NCI-H2227 (cell line): ENCODE data around the gene PLEK2.

ENCODE experiments used
- DNase-seq: peaks from one replicate; lab custom pipeline; 2025; ENCODE audit not compliant: unreplicated experiment; lab: John Stamatoyannopoulos, UW

PLEK2 gene

GRCh38 chr14:67405771-67406170, 6.2 kb downstream of the PLEK2 start:
- DNase-seq: no peak

GRCh38 chr14:67400434-67400833, 11.5 kb downstream of the PLEK2 start:
- no peak for DNase-seq

- no peak for DNase-seq
These were observed 14.4 kb downstream of the PLEK2 start for GRCh38 chr14:67397536-67397935.

GRCh38 chr14:67396381-67396970, 15.5 kb downstream of the PLEK2 start:
- no peak for DNase-seq

- DNase-seq: no peak
These were observed 16.1 kb downstream of the PLEK2 start for GRCh38 chr14:67395876-67396189.

GRCh38 chr14:67395086-67395875, 16.7 kb downstream of the PLEK2 start:
- DNase-seq: no peak

- DNase-seq: no peak
These were observed 18.3 kb downstream of the PLEK2 start for GRCh38 chr14:67393689-67394088.

- DNase-seq: no peak
These were observed 19.2 kb downstream of the PLEK2 start for GRCh38 chr14:67392800-67393199.

- no peak for DNase-seq
These were observed 19.8 kb downstream of the PLEK2 start for GRCh38 chr14:67392123-67392522.

GRCh38 chr14:67391268-67391667, 20.7 kb downstream of the PLEK2 start:
- DNase-seq: no peak

GRCh38 chr14:67389811-67390534, 22.0 kb downstream of the PLEK2 start:
- no peak for DNase-seq

- no peak for DNase-seq
These were observed 22.7 kb downstream of the PLEK2 start for GRCh38 chr14:67389275-67389674.

GRCh38 chr14:67387195-67387594, 24.8 kb downstream of the PLEK2 start:
- no peak for DNase-seq

GRCh38 chr14:67385618-67386017, 26.3 kb downstream of the PLEK2 start:
- no peak for DNase-seq

GRCh38 chr14:67385120-67385519, 26.8 kb downstream of the PLEK2 start:
- no peak for DNase-seq

GRCh38 chr14:67377916-67378315, 34.0 kb downstream of the PLEK2 start:
- DNase-seq: no peak

- no peak for DNase-seq
These were observed 38.6 kb downstream of the PLEK2 start for GRCh38 chr14:67373347-67373746.

GRCh38 chr14:67372833-67373232, 39.1 kb downstream of the PLEK2 start:
- no peak for DNase-seq

GRCh38 chr14:67371247-67372148, 40.5 kb downstream of the PLEK2 start:
- DNase-seq: no peak

GRCh38 chr14:67370830-67371229, 41.1 kb downstream of the PLEK2 start:
- DNase-seq: no peak

- no peak for DNase-seq
These were observed 46.5 kb downstream of the PLEK2 start for GRCh38 chr14:67365476-67365875.
